HTERT RPE-1 (cell line): ENCODE data around the gene LMBR1.
"Not testable (repeated sequence)": the region's sequence is repeated elsewhere in the genome, so short reads cannot be mapped to it uniquely, and the experiment has no call there.

Source experiments
- in situ Hi-C: fragments of 300-500 bp; cut with MboI; formaldehyde crosslinking; loops from 4 replicates; pipeline ENCODE4 v1.14.3; 2020; ENCODE audit warnings: low sequenced_read_pairs

Gene LMBR1

GRCh38 chr7:156892821-156893706 lies at the start of gene LMBR1:
TSS of gene LMBR1 (minus strand) at chr7:156893183. CDS start at chr7:156892993, 190 bp downstream.
- in situ Hi-C loops, result no loop called here

- in situ Hi-C loops, result no loop called here
These were observed 49.7 kb upstream of the LMBR1 start for GRCh38 chr7:156942708-156943090.

GRCh38 chr7:156941393-156942182 lies 48.6 kb upstream of the LMBR1 start:
- in situ Hi-C loops, result no loop called here

GRCh38 chr7:156940421-156941122 lies 47.6 kb upstream of the LMBR1 start:
- in situ Hi-C loops, result no loop called here

- in situ Hi-C loops, result not testable (repeated sequence)
These were observed 43.8 kb upstream of the LMBR1 start for GRCh38 chr7:156936766-156937165.

- in situ Hi-C loops, result no loop called here
These were observed 42.3 kb upstream of the LMBR1 start for GRCh38 chr7:156935250-156935649.

- in situ Hi-C loops, result no loop called here
These were observed 39.0 kb upstream of the LMBR1 start for GRCh38 chr7:156932006-156932405.

GRCh38 chr7:156929789-156930539 lies 37.0 kb upstream of the LMBR1 start:
- in situ Hi-C loops, result no loop called here

- in situ Hi-C loops, result no loop called here
These were observed 35.4 kb upstream of the LMBR1 start for GRCh38 chr7:156928406-156928747.

- in situ Hi-C loops, result no loop called here
These were observed 34.8 kb upstream of the LMBR1 start for GRCh38 chr7:156927571-156928405.

GRCh38 chr7:156925821-156926220 lies 32.8 kb upstream of the LMBR1 start:
- in situ Hi-C loops, result not testable (repeated sequence)

- in situ Hi-C loops, result not testable (repeated sequence)
These were observed 29.3 kb upstream of the LMBR1 start for GRCh38 chr7:156922304-156922703.

- in situ Hi-C loops, result not testable (repeated sequence)
These were observed 27.7 kb upstream of the LMBR1 start for GRCh38 chr7:156920487-156921373.

- in situ Hi-C loops, result no loop called here
These were observed 27.1 kb upstream of the LMBR1 start for GRCh38 chr7:156920076-156920475.

- in situ Hi-C loops, result no loop called here
These were observed 26.2 kb upstream of the LMBR1 start for GRCh38 chr7:156919132-156919713.

GRCh38 chr7:156918635-156919034 lies 25.7 kb upstream of the LMBR1 start:
- in situ Hi-C loops, result no loop called here

- in situ Hi-C loops, result not testable (repeated sequence)
These were observed 16.7 kb upstream of the LMBR1 start for GRCh38 chr7:156909574-156910252.

GRCh38 chr7:156907656-156908055 lies 14.7 kb upstream of the LMBR1 start:
- in situ Hi-C loops, result no loop called here
